AG08395 (cell line): ENCODE data around the gene PLA2G5.

Source experiments
- DNase-seq: peaks from one replicate; pipeline ENCODE4 v3.0.0; 2012; ENCODE audit warnings: mixed read lengths, low spot score

PLA2G5 gene

DNA sequence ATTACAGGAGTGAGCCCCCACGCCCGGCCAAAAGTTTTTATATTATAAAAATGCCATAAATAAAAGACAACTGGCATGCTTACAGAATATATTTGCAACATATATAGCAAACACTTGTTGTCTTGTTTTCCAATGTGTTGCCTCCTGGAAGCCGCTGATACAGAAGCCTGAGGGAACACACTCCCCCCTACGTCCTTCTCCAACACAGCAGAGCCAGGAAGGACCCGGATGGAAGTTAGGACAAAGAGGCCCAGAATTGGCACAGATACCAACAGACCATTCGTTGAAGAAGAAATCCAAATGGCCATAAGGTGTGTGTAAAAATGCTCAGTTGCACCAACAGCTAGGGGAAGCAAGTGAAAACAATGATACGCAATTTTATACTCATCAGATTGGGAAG lies 1.3 kb upstream of the PLA2G5 start:
- no peak for DNase-seq

- no peak for DNase-seq
Observed at GRCh38 chr1:20070357-20070756, 363 bp downstream of the PLA2G5 start.

DNA sequence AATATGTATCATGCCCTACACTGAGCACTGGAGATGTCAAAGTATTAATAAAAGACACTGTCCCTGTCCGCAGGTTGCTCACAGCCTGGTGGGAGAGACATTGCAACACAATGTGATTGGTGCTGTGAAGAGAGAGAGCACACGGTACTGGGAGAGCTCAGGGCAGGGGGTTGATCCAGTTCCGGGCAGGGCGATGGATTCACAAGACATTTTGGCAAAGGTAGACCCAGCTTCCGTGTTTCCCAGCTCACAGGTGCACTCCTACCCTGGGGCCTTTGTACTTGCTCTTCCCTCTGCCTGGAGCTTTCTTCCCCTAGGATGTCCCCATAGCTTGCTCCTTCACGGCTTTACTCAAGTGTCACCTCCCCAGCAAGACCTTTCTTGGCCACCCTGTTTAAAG lies 1.4 kb downstream of the PLA2G5 start:
- no peak for DNase-seq

DNA sequence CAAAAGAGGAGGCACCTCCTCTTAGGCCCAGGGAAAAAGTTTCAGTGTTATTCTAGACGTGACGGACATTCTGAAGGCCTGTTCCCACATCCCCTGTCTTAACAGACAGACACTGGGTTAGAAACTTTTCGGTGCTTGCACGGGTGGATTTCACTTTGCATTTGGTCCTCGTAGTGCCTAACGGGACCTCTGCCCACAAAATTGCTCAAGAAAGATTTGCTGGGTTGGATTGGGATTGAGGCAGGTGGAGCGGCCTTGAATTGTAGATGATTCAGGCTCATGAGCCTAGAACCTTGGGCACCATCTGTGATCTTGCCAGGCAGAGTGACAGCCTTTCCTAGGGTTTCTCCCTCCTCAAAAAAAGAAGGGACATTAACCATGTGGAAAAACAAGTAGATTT lies 2.8 kb downstream of the PLA2G5 start:
- DNase-seq: no peak

DNA sequence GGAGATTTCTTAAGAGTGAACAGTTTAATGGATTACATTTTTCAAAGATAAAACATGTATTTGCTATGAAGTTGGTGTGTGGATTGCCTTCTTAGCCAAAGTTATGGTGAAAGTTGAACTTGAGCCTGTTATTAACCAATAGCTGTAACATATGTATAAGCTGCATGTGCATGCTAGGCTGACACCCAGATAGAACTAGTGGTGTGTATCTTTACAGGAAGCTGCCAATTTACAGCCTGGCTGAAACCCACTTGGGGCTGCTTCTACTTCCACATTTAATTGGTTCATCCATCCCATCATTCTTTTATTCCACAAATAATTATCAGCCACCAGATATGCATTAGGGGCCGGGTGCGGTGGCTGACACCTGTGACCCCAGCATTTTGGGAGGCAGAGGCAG lies 3.3 kb downstream of the PLA2G5 start:
- no peak for DNase-seq

GRCh38 chr1:20074055-20074724 lies 4.2 kb downstream of the PLA2G5 start:
- no peak for DNase-seq

DNA sequence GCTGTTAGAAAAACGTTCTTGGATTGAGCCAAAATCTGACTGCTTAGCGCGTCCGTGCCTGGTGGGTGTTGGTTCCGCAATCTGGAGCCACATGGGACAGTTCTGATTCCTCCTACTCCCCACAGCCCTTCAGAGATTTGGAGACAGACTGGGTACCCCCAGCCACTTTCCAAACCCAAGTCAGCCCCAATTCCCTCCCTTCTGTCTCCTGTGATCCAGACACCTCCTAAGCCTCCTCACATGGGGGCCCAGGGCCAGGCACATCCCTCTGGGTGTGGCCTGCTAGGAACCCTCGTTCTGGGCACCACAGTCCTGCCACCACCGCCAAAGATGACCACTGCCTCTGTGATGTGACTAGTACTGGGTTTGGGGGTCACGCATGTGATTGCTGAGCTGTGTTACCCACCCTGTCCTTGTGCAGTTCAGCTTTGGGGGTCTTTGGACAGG lies 4.8 kb downstream of the PLA2G5 start:
- DNase-seq: peak; percentile 74

DNA sequence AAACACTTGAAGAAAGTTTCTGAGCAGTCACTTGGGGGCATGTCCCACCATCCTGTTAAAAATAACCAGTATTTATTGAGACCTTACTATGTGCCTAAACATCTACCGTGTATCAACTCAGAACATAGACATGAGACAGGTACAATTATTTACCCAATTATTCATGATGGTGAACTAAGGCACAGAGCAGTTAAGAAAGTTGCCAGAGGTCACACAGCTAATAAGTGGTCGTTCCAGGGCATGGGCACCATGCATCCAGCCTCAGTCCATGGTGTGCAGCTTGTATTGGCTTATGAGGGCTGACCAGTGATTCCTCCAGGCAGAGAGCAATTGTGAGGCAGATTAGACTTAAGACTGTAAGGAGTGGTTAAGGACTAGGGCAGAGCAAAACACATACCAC lies 5.4 kb downstream of the PLA2G5 start:
- no peak for DNase-seq

DNA sequence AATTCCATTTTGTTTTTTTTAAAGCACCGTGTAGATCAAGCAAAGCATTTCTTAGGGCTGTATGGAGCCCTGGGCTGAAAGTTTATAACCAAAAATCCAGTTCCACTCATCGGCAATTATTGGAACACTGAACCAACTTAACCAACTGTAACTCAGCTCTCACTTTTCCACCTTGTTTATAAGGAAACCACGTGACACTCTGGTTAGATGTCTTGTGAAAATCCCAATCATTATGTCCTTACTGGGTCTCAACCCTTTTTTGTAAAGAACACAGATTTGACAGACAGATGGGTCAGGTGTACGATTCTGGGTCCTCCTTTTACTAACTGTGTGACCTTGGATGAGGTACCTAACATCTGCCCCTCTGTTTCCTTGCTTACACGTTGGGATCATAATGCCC lies 6.2 kb downstream of the PLA2G5 start:
- no peak for DNase-seq

GRCh38 chr1:20076710-20077461 lies 6.9 kb downstream of the PLA2G5 start:
- DNase-seq: no peak

- no peak for DNase-seq
Observed at GRCh38 chr1:20078171-20078651, 8.2 kb downstream of the PLA2G5 start.

DNA sequence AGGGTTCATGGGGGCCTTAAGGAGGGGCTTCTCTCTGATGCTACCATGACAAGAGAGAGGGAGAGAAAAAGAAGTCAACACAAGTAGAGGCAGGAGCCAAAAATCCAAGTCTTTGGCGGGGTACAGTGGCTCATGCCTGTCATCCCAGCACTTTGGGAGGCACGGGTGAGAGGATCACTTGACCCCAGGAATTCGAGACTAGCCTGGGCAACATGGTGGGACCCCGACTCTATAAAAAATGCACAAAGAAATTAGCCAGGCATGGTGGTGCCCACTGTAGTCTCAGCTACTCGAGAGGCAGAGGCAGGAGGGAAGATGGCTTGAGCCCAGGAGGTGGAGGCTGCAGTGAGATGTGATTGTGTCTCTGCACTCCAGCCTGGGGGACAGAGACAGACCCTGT lies 8.7 kb downstream of the PLA2G5 start:
- no peak for DNase-seq

DNA sequence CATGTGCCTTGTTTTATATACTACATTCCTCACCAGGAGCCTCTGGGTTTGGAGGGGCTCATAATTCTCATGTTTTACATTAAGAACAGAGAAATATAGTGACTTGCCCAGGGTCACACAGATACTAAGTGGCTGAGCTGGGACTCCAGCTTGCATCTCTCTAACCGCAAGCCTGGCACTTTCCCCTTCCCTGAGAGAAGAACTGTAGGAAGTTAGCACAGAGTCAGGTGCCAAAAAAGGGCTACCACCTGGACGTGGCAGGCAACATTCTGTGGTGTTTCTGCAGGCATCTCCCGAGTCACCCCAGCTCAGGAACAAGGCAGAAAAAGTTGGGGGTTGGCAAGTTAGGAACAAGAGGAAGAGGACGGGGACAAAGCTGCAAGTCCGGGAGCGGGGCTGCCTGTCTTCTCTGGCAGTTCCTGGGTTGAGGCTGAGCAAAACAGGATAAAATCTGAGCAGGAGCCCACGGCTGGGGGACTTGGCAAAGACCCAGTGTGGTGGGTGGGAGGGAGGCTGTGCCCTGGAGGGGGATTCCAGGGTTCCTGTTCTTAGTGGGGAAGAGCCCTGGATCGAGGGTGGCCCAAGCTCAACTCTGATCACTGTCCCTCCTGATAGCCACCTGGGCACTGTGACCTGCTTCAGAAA lies 9.8 kb downstream of the PLA2G5 start:
- no peak for DNase-seq

- no peak for DNase-seq
Observed at GRCh38 chr1:20080441-20081352, 10.7 kb downstream of the PLA2G5 start.

GRCh38 chr1:20081353-20081810 lies 11.4 kb downstream of the PLA2G5 start:
- DNase-seq: no peak

DNA sequence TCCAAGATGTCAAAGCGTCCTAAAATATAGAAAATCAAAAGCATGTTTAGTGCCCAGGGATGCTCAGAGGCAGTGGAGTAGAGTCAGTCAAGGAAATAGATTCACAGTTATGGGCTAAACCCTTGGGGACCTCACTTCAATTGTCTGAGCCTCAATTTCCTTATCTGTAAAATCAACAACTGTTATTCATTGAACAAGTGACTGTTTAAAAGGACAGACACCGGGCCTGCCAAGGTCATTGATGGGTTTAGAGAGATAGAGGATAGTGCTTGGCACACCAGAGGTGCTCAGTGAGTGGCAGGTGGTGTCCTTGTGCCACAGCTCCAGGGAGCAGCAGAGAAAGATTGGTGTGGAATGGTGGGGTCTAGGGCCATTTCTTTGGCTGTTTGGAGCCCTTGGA lies 12.8 kb downstream of the PLA2G5 start:
- no peak for DNase-seq

GRCh38 chr1:20083178-20083944 lies 13.4 kb downstream of the PLA2G5 start:
- DNase-seq: no peak

DNA sequence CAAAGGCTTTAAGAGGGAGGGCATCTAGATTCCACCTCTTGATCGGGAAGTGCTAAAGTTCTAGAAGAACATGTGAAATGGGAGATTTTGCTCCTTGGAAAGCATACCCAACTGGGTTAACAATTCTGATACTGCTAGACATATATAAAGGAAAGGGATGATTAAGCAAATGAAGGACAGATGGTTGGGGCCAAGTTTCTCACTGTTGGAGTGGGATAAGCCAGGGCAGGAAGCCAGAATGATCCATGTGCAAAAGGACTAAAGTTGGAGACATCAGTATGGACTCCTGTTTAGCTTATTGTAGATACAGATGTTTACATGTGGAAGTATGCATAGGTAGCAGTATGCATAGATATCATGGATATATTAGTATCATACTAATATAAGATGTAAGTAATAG lies 16.8 kb downstream of the PLA2G5 start:
- DNase-seq: no peak

- DNase-seq: no peak
Observed at GRCh38 chr1:20087668-20088067, 17.7 kb downstream of the PLA2G5 start.

DNA sequence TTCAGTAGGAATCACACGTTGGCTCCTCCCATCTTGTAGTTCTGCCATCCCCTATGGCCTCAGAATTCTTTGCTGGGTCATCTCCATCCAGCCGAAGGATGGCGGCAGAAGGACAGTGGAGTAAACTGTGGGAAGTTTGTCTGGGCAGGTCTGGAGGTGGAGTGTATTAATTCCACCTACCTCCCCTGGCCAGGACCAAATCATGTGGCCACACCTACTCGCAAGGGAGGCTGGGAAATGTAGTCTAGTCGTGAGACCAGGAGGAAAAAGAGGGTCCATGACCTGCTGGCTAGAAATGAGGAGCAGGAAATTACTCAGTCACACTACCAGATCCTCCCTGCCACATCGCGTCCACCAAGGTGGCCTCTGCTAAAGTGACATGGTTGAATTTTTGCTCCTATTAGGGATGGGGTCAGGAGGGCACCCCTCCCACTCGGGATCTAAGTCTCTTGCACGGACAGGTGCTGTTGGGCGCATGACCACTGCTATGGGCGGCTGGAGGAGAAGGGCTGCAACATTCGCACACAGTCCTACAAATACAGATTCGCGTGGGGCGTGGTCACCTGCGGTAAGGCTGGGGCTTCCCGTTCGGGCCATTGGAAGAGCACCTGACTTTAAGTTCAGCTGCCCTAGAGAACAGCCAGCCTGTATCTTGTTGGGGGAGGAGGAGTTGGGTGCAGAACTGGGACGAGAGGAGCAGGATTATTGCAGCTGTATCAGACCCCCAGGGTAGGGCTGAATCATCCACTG lies 19.5 kb downstream of the PLA2G5 start:
- no peak for DNase-seq
